ENCODE measurements around the gene SCARB1.

DNA sequence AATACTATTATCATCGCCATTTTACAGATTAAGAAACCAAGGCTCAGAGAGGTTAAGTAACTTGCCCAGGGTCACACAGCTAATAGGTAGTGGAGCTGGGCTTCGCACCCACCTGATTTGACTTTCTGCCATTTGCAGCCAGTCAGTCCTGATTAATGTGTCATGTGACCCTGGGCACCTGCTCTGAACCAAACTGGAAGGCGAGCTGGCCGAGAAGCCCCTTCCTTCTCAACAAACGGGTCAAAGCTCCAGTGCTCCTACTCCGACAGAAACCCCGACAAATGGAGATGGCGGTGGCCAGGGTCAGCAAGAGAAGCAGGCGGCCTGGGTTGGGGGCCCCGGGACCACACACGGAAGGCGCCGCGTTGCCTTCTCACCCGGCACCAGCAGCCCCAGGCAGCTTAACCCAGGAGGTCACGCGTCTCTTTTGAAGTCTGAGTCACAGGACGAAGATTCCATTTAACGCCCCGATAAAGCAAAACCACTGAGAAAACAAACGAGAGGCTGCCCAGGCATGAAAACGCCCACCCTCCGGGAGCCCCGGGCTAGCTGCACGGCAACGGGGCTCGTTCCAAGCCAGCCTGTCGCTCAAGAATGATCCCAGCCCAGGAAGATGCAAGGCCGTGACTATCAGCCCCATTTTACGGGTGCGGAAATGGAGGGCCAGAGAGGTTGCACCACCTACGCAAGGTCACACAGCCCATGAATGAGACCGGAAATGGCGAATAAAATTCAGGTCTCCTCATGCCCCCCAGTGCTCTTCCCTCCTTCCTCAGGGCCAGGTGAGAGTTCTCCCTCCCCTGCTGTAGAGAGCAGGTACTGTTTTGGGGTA lies 124.8 kb downstream of the SCARB1 start:
- TF ChIP-seq, protein P1, sequence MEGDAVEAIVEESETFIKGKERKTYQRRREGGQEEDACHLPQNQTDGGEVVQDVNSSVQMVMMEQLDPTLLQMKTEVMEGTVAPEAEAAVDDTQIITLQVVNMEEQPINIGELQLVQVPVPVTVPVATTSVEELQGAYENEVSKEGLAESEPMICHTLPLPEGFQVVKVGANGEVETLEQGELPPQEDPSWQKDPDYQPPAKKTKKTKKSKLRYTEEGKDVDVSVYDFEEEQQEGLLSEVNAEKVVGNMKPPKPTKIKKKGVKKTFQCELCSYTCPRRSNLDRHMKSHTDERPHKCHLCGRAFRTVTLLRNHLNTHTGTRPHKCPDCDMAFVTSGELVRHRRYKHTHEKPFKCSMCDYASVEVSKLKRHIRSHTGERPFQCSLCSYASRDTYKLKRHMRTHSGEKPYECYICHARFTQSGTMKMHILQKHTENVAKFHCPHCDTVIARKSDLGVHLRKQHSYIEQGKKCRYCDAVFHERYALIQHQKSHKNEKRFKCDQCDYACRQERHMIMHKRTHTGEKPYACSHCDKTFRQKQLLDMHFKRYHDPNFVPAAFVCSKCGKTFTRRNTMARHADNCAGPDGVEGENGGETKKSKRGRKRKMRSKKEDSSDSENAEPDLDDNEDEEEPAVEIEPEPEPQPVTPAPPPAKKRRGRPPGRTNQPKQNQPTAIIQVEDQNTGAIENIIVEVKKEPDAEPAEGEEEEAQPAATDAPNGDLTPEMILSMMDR (IDR thresholded peaks at IDR 0.05): no peak
- no peak for TF ChIP-seq EZH2 (IDR thresholded peaks at IDR 0.05)
- no peak for TF ChIP-seq EZH2phosphoT487 (IDR thresholded peaks at IDR 0.05)

All from neural progenitor cell (in vitro differentiated cells).